GM21529 (cell line): ENCODE results near the gene DLG4.
"Not testable (repeated sequence)": the region's sequence is repeated elsewhere in the genome, so short reads cannot be mapped to it uniquely, and the experiment has no call there.

Experiments
- ATAC-seq: cut with Tn5 transposase; IDR thresholded peaks from one replicate; pipeline ENCODE4 v1.9.1; 2021; ENCODE audit not compliant: unreplicated experiment

Gene DLG4

GRCh38 chr17:7249830-7250229 lies 30.2 kb upstream of the DLG4 start:
- ATAC-seq = no peak

GRCh38 chr17:7249214-7249613 lies 29.6 kb upstream of the DLG4 start:
- no peak for ATAC-seq

- ATAC-seq = no peak
Measured at GRCh38 chr17:7248796-7249195, 29.2 kb upstream of the DLG4 start.

GRCh38 chr17:7246779-7247178 lies 27.1 kb upstream of the DLG4 start:
- no peak for ATAC-seq

- not testable (repeated sequence) for ATAC-seq
Measured at GRCh38 chr17:7243838-7244237, 24.2 kb upstream of the DLG4 start.

GRCh38 chr17:7243453-7243729 lies 23.8 kb upstream of the DLG4 start:
- ATAC-seq = no peak

GRCh38 chr17:7242717-7243452 lies 23.2 kb upstream of the DLG4 start:
- ATAC-seq = peak; percentile 43

GRCh38 chr17:7241783-7242716 lies 22.4 kb upstream of the DLG4 start, which contains the start of gene GABARAP:
GABARAP (minus strand) TSS chr17:7242449; CDS start chr17:7242330, 119 bp downstream.
- no peak for ATAC-seq

- no peak for ATAC-seq
Measured at GRCh38 chr17:7241090-7241733, 21.6 kb upstream of the DLG4 start.

GRCh38 chr17:7240375-7240774 lies 20.7 kb upstream of the DLG4 start:
- ATAC-seq = no peak

GRCh38 chr17:7239091-7240027 lies 19.7 kb upstream of the DLG4 start, which contains the start of gene PHF23:
PHF23 (minus strand) TSS chr17:7239457; CDS start chr17:7239279, 178 bp downstream.
- ATAC-seq = peak; percentile 43

- ATAC-seq = no peak
Measured at GRCh38 chr17:7238420-7239090, 18.9 kb upstream of the DLG4 start.

- ATAC-seq = no peak
Measured at GRCh38 chr17:7237761-7238419, 18.3 kb upstream of the DLG4 start.

GRCh38 chr17:7237266-7237760 lies 17.7 kb upstream of the DLG4 start:
- no peak for ATAC-seq

- ATAC-seq = no peak
Measured at GRCh38 chr17:7236808-7237207, 17.2 kb upstream of the DLG4 start.

GRCh38 chr17:7235693-7236665 lies 16.3 kb upstream of the DLG4 start:
- ATAC-seq = no peak

- ATAC-seq = peak; percentile 54
Measured at GRCh38 chr17:7234083-7234951, 14.7 kb upstream of the DLG4 start, which contains the start of gene DVL2. DVL2 (minus strand) TSS chr17:7234517; CDS start chr17:7234262, 255 bp downstream.
